K562 (cell line): ENCODE results near the gene KDF1. TPM values are rescaled to one million over a fixed set of nuclear protein-coding genes. Genes with fewer than 3 reads are reported as not detected.

Source experiments
- AFF1 ChIP-seq, 2 experiments: fragments of 450-650 bp; IDR thresholded peaks; 2 replicates each; pipeline ENCODE4 v1.6.1; 2018; ENCODE audit warnings: mild to moderate bottlenecking in 2 of 2, low read depth in 1 of 2; ENCODE audit not compliant: partially characterized antibody in 2 of 2
- ARID4B ChIP-seq: sonication (generic); formaldehyde crosslinking; IDR thresholded peaks from 2 replicates; pipeline ENCODE4 v1.8.0; 2022; ENCODE audit warnings: mild to moderate bottlenecking, missing genetic modification reagents
- ATF4 ChIP-seq: fragments of 450-650 bp; formaldehyde crosslinking; IDR thresholded peaks from 2 replicates; pipeline ENCODE4 v1.4.0; 2022; ENCODE audit warnings: mild to moderate bottlenecking, moderate library complexity
- CREB3 ChIP-seq: fragments of 450-650 bp; conservative IDR thresholded peaks from 2 replicates; pipeline ENCODE4 v1.6.1; 2016; ENCODE audit warnings: missing genetic modification characterization, low read depth, mild to moderate bottlenecking, missing compliant biosample characterization, moderate library complexity
- JUNB ChIP-seq: fragments of 450-650 bp; formaldehyde crosslinking; conservative IDR thresholded peaks from 2 replicates; pipeline ENCODE4 v1.4.0; 2020; ENCODE audit warnings: mild to moderate bottlenecking
- LARP7 ChIP-seq: fragments of 450-650 bp; IDR thresholded peaks from 2 replicates; pipeline ENCODE4 v1.6.1; 2016
- THAP7 ChIP-seq: fragments of 250-450 bp; sonication (Bioruptor Pico); IDR thresholded peaks from 2 replicates; pipeline ENCODE4 v1.5.0; 2021
- ZNF511 ChIP-seq: sonication (generic); formaldehyde crosslinking; IDR thresholded peaks from 2 replicates; pipeline ENCODE4 v1.8.0; 2022; ENCODE audit warnings: mild to moderate bottlenecking, missing genetic modification reagents
- ZNF512 ChIP-seq: IDR thresholded peaks from 2 replicates; pipeline ENCODE4 v1.6.1; 2016; ENCODE audit warnings: missing genetic modification characterization, missing compliant biosample characterization
- ZNF586 ChIP-seq: fragments of 450-650 bp; formaldehyde crosslinking; conservative IDR thresholded peaks from 2 replicates; pipeline ENCODE4 v1.4.0; 2020; ENCODE audit warnings: mild to moderate bottlenecking, moderate library complexity
- polyA plus RNA-seq, 8 experiments: library from polyadenylated mRNA; depleted of rRNA in 4 of 8; stranded (reverse) in 5 of 8; unstranded in 3 of 8; fragments of >200 nt; fragmentation: Nextera tagmentation in 2 of 8; fragmentation: Illumina TruSeq in 1 of 8; extraction: Ambion mirVana in 2 of 8; extraction: Trizol in 1 of 8; gene quantifications; 2 replicates each; pipeline versions ENCODE4 v1.2.1 to v1.2.3, GENCODE V29; 2011 to 2014; ENCODE audit warnings: inconsistent platforms in 1 of 8, missing spikeins in 1 of 8
- total RNA-seq, 7 experiments: library from RNA; depleted of rRNA in 6 of 7; stranded (reverse); fragments of >200 nt in 6 of 7; fragmentation: Illumina TruSeq in 2 of 7; extraction: Trizol in 2 of 7; gene quantifications; 2 replicates each; pipeline versions ENCODE4 v1.2.1 to v1.2.3, GENCODE V29; 2011 to 2021; ENCODE audit warnings: low replicate concordance in 1 of 7

Gene KDF1
- total and polyA plus RNA-seq, 9 of the 15 experiments (the other 6 are each of a cell fraction or from before 2014, with no cell fraction given) = 0.38 to 1.9 (median 0.83) TPM

- TF ChIP-seq JUNB (CRISPR knock-in tag) (no peak), LARP7 (no peak), ZNF586 (CRISPR knock-in tag) (no peak), THAP7 (CRISPR knock-in tag) (no peak), CREB3 (tag) (0 out of 2 replicates have a peak, but pooled peaks have one; percentile 11), ZNF512 (tag) (no peak), AFF1 (IDR thresholded peaks at IDR 0.05; ENCODE audit: low read depth in 1 of 2, partially characterized antibody in 2 of 2) (no peak), ARID4B (peak; percentile 95), ATF4 (CRISPR knock-in tag) (no peak), ZNF511 (CRISPR knock-in tag) (peak; percentile 95)
Measured at GRCh38 chr1:26921540-26922430, 38.5 kb downstream of the KDF1 start, which contains the start of gene NUDC (continued).
